ENCODE data around the gene OSBPL8.
A peak's percentile ranks its signal among the peaks of the same experiment; 100 is the strongest.

The OSBPL8 gene

GRCh38 chr12:76422154-76422542, 137.4 kb downstream of the OSBPL8 start:
- TF ChIP-seq ZFX (IDR thresholded peaks at IDR 0.05; ENCODE audit: borderline replicate concordance) (no peak), CTCF (IDR thresholded peaks at IDR 0.05) (no peak)
- peak overlapping the region; percentile 93 for H3K27ac ChIP-seq

- peak overlapping the region; percentile 93 for H3K27ac ChIP-seq
- TF ChIP-seq CTCF (IDR thresholded peaks at IDR 0.05) (no peak), ZFX (IDR thresholded peaks at IDR 0.05; ENCODE audit: borderline replicate concordance) (no peak)
Observed at GRCh38 chr12:76421046-76421445, 138.5 kb downstream of the OSBPL8 start.

- peak overlapping the region; percentile 93 for H3K27ac ChIP-seq
- TF ChIP-seq CTCF (IDR thresholded peaks at IDR 0.05) = no peak
- no peak for TF ChIP-seq ZFX (IDR thresholded peaks at IDR 0.05; ENCODE audit: borderline replicate concordance)
Observed at GRCh38 chr12:76420222-76420621, 139.3 kb downstream of the OSBPL8 start.

DNA sequence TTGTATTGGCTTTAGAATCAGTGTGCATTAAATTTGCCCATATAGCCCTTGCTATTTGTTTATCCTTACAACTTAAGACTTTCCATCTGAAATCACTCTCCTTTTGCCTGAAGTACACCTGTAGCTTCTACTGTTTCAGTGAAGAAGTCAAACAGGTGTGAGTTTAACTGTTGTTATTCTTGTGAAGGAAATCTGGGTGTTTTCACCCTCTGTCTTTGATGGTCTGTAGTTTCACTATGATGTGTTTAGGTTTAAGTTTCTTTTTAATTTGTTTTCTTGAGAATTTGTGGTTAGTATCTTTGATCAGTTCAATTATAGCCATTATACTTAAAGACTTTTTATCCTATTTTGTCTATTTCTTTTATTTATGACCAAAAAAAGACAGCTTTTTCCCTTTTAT, 142.5 kb downstream of the OSBPL8 start:
- TF ChIP-seq ZFX (IDR thresholded peaks at IDR 0.05; ENCODE audit: borderline replicate concordance) (no peak), CTCF (IDR thresholded peaks at IDR 0.05) (no peak)
- peak overlapping the region; percentile 36 for H3K27ac ChIP-seq

DNA sequence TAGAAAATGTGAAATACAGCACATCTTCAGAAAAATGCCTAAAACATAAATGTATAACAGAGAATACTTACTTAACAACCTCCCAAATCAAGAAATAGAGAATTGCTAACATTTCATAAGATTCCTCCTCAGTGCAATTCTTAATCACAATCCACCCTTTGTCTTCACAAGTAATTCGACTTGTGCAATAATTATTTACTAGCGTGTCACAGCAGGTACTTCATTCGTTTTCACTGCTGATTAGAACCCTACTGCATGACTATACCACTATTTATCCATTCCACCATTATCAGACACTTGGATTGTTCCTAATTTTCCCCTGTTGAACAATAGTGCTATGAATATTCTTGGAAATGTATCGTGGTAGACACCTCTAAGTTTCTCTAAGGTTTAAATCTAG, 146.4 kb downstream of the OSBPL8 start:
- H3K27ac ChIP-seq = no peak overlapping the region
- no peak for TF ChIP-seq CTCF (IDR thresholded peaks at IDR 0.05)
- TF ChIP-seq ZFX (IDR thresholded peaks at IDR 0.05; ENCODE audit: borderline replicate concordance) = no peak

DNA sequence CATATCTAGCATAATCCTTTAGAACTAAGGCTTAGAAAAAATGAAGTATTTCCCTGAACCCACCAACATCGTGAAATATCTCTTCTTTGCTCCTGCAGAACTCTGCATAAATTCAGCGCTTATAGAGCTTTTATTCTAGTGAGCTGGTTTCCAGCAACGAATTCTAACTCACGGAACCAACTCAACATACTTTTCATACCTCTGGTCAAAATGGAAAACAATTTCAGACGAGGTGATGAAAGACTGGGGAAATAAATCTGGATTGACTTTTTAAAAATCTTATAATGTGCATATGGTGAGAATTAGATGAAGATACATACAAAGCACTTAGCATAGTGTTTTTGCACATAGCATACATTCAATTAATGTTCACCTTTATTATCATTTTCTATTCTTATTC, 148.8 kb downstream of the OSBPL8 start:
- TF ChIP-seq CTCF (IDR thresholded peaks at IDR 0.05) (no peak), ZFX (IDR thresholded peaks at IDR 0.05; ENCODE audit: borderline replicate concordance) (no peak)
- H3K27ac ChIP-seq = no peak overlapping the region

GRCh38 chr12:76410371-76410770, 149.2 kb downstream of the OSBPL8 start:
- TF ChIP-seq CTCF (IDR thresholded peaks at IDR 0.05) (no peak), ZFX (IDR thresholded peaks at IDR 0.05; ENCODE audit: borderline replicate concordance) (no peak)

More at GRCh38 chr12:76410371-76410770, 149.2 kb downstream of the OSBPL8 start:
- no peak overlapping the region for H3K27ac ChIP-seq

Data from 22Rv1 (cell line).